Metanephros (tissue), 2 donors: Measurements from ENCODE around the gene XRRA1. TPM values are rescaled to one million over a fixed set of nuclear protein-coding genes. Genes with fewer than 3 reads are reported as not detected.

Experiments used
- small RNA-seq: library from RNA; depleted of rRNA; stranded (forward); fragments of <200 nt; gene quantifications from one replicate; pipeline ENCODE3, GENCODE V24; 2014; ENCODE audit warnings: low replicate concordance
- total RNA-seq: library from RNA; depleted of rRNA; stranded (reverse); fragments of >200 nt; gene quantifications from one replicate; pipeline ENCODE4 v1.2.3, GENCODE V29; 2014

The XRRA1 gene
- total RNA-seq: 16.5 TPM

GRCh38 chr11:74948898-74949752 is at the start of gene XRRA1, which contains the start of gene SPCS2:
TSS of gene XRRA1 (minus strand) at chr11:74949091. CDS start at chr11:74940878, 8,213 bp downstream.
TSS of gene SPCS2 (plus strand) at chr11:74949266. CDS start at chr11:74949286, 20 bp downstream.

GRCh38 chr11:74988541-74989259 is 39.8 kb upstream of the XRRA1 start, which contains the start of gene NEU3:
TSS of gene NEU3 (plus strand) at chr11:74988933. CDS start at chr11:74989061, 128 bp downstream.

Small RNA genes within 50 kb of the gene (small RNA-seq; reads per million reads assigned to genes)
- gene RN7SL239P: not detected
- gene RNU6-216P: not detected

Other genes starting within 250 kb of the XRRA1 start
- gene CHRDL2, start 217.7 kb downstream of the XRRA1 start, total RNA-seq: 0.64 TPM
- gene RNF169, start 200.2 kb downstream of the XRRA1 start, total RNA-seq: 23.6 TPM
- 66.3 TPM for gene SPCS2, start 175 bp upstream of the XRRA1 start, total RNA-seq
- 15.2 TPM for gene NEU3, start 39.8 kb upstream of the XRRA1 start, total RNA-seq
- gene OR2AT4, start 147.8 kb upstream of the XRRA1 start, total RNA-seq: not detected
- gene SLCO2B1, start 202.0 kb upstream of the XRRA1 start, total RNA-seq: 15.9 TPM